NCI-H82 treated with DMSO at 0.1 percent for 48 hours (cell line): ENCODE results near the gene ALPP.
"Not testable (repeated sequence)": the region's sequence is repeated elsewhere in the genome, so short reads cannot be mapped to it uniquely, and the experiment has no call there.

Experiments used
- DNase-seq: peaks from one replicate; lab custom pipeline; 2025; ENCODE audit not compliant: unreplicated experiment; lab: John Stamatoyannopoulos, UW

Gene ALPP

DNA sequence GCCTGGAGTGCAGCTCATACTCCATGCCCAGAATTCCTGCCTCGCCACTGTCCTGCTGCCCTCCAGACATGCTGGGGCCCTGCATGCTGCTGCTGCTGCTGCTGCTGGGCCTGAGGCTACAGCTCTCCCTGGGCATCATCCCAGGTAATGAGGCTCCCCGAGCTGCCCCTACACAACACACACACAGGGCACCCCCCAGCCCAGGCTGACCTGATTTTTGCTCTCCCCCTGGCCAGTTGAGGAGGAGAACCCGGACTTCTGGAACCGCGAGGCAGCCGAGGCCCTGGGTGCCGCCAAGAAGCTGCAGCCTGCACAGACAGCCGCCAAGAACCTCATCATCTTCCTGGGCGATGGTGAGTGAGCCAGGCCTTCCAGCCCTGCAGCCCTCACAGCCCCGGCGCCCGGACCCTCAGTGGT is at the start of gene ALPP:
Gene ALPP, plus strand, starts transcription at position 17 of the 417 bp plus-strand sequence. Its CDS starts 52 bp downstream, at position 69.
- DNase-seq = not testable (repeated sequence)

DNA sequence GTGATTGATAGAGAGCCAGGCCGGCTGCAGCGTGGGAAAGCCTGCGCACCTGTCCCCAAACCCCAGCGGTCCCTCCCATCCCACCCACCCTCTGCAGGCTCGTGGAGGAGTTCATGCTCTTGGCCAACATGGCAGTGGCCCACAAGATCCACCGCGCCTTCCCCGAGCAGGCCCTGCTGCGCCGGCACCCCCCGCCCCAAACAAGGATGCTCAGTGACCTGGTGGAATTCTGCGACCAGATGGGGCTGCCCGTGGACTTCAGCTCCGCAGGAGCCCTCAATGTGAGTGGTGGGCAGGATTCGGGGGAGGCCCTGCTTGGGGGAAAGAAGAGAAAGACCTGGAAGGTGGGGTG is 48.9 kb upstream of the ALPP start:
- DNase-seq = no peak

DNA sequence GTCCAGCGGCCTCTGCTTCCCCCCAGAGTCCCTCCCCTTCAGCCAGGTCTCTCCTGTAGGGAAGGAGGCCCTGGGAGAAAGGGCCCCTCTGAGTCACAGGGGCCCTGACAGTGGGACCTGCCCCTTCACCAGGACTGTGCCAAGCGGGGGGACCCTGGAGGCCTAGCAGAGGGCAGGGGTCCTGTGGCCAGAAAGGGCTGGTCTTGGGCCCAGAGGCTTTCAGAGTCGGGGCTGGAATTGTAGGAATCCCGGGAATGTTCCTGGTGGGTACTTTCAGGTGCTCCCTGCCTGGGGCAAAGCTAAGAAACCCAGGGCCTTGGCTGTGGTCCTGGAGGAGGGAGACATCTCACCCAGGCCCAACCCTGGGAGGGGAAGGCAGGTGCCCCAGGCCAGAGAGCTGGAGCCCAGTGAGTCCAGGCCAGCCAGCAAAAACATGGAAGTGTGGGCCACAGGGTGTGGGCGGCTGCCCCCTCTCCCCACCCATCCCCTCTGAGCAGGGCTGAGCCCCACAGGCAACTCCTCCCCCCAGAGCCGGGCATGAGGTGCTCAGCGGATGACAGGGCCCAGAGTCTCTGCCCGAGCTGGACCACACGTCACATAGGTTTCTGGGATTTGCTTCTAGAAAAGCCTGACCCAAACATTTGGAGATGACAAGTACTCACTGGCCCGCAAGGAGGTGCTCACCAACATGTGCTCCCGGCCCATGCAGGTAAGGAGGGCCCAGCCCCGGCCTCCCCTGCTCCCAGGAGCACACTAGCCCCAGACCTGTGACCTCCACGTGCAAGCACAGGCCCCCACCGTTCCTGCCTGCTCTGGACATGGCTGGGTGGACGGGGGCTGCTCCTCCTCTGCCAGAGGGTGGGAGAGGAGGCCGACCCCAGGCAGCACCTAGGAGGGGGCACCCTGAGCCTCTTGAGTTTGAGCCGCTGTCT is 48.2 kb upstream of the ALPP start:
- DNase-seq = no peak

DNA sequence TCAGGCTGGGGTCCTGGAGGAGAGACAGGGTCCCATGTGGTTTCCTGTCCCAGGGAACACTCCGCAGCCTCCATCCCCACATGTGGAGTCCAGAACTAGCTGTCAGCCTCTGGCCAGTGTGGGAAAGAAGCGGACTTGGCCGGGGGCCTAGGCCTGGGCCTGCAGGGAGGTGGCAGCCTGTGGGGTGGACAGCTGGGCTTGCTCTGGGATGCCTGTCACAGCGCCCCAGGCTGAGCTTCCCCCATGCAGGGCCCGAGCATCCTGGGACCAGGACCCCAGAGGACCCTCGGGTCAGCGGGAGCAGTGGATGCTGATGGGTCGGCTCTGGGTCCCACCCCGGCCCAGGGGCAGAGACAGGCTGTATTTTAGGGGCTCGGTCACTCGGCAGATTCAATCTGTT is 47.5 kb upstream of the ALPP start:
- not testable (repeated sequence) for DNase-seq

DNA sequence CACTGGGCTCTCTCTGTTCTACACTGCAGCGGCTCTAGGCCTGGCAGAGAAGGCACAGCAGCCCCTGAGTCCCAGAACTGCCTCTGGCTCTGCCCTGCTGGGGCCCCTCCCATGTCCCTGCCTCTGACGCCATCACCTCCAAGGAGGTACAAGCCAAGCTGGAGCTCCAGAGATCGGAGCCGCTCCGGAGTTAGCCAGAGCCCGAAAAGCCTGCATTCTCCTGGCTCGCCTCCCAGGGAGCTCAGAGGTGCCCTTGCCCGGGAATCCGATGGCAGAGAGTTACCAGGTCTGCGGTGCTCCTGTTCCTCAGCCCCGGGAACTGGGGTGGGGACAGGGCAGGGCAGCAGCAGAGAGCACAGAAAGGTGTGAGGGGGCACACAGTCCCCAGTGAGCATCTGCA is 46.9 kb upstream of the ALPP start:
- DNase-seq = not testable (repeated sequence)

DNA sequence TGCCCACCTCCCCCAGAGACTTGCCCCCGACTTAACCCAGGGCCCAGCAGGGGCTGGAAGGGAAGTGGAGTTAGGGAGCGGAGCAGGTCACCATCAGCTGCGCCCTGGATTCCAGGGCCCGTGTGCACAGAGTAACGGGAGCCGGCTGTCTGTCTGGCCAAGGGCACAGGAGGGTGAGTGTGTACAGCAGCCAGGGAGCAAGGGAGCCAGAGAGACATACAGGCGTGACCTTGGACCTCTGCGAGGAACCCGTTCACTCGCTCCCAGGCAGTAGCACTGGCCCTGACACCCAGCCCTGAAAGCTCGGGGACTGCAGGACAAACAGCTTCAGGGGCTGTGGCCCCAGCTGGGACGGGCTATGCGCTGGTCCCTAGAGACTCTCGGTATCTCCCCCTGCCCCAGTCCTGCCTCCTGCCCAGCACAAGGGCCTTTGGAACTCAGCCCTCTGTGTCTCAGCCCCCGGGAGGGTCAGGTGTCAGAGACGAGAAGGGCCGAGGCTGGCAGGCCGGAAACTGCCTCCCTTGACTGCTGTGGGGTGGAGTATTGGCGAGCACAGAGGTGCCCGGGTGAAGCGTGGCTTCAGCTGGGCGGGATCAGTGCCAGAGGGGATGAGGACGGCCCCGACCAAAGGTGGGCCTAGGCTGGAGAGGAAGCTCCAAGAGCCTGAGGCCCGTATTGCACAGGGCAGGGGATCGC is 46.2 kb upstream of the ALPP start:
- DNase-seq = not testable (repeated sequence)

DNA sequence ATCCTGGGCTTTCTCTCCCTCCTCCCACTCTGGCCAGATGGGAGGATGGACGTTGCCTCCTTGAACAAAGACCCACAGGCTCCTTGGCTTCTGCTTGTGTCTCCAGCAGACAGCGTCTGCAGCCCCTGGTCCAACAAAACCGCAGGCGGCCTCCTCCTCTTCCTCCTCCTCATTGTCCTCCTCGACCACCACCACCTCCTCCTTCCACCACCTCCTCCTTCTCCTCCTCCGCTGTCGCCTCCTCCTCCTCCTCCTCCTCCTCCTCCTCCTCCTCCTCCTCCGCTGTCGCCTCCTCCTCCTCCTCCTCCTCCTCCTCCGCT is 45.7 kb upstream of the ALPP start:
- no peak for DNase-seq

DNA sequence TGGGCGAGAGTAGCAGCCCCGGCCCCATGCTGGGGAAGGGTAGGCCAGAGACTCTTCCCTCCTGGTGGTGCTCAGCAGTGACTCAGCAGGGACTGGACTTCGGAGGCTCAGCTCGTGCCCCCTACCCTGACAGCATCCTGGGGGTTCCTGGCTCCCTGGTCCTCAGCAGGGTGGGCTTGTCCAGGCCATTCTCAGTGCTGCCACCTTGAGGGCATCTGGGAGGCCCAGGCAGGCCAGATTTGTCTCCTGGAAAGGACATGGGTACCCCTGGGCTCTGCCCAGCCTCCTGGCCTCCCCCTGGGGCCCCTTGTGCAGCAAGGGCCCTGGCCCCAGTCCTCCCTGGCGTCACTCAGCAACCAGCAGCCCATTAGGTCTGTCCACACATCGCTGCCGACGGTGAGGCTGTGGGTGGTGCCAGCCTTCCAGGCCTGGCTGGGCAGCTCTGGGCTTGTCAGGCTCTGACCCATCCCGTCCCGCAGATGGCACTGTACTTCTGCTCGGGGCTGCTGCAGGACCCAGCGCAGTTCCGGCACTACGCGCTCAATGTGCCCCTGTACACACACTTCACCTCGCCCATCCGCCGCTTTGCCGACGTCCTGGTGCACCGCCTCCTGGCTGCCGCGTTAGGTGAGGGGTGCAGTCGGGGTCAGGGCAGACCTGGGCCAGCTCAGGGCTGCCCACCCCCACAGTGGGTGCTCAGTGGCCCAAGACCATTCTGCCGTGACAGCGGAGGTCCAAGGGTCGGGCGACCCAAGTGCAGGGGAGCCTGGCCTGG is 45.0 kb upstream of the ALPP start:
- DNase-seq = no peak

DNA sequence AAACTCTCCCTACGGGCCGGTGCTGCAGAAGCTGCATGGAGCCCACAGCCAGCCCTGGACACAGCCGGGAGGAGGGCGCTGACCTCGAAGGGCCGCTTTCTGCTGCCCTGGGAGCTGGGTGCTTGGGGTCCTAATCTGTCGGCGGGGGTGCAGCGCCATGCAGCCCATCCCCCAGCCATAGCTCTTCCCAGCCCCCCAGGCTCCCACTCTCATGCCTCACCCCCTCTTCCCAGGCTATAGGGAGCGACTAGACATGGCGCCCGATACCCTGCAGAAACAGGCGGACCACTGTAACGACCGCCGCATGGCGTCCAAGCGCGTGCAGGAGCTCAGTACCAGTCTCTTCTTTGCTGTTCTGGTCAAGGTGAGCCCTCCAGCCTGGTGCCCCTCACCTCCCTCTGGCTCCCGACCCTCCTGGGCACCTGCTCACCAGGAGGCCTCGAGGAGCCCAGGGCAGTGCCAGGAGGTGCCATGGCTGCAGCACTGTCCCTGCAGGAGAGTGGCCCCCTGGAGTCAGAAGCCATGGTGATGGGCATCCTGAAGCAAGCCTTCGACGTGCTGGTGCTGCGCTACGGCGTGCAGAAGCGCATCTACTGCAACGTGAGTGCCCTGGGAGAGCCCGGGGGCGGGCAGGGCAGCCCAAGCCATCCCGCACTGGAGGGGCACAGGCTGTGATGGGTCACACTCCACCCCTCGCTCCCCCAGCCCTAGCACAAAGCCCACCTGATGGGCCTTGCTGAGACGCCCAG is 44.2 kb upstream of the ALPP start:
- DNase-seq = not testable (repeated sequence)

DNA sequence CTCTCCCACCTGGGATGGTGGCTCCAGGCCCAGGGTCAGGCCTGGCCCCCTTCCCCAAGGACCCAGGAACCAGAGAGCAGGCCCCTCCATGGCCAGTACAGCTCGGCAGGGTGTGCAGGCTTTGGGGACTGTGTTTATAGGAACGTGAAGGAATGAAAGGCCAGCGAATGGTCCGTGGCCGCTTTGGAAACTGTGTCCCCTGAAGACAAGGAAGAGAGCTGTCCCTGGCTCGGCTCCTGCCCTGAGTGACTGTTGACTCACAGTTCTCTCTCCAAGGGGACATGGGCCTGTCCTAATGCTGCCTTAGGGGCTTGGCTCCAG is 43.7 kb upstream of the ALPP start:
- not testable (repeated sequence) for DNase-seq

DNA sequence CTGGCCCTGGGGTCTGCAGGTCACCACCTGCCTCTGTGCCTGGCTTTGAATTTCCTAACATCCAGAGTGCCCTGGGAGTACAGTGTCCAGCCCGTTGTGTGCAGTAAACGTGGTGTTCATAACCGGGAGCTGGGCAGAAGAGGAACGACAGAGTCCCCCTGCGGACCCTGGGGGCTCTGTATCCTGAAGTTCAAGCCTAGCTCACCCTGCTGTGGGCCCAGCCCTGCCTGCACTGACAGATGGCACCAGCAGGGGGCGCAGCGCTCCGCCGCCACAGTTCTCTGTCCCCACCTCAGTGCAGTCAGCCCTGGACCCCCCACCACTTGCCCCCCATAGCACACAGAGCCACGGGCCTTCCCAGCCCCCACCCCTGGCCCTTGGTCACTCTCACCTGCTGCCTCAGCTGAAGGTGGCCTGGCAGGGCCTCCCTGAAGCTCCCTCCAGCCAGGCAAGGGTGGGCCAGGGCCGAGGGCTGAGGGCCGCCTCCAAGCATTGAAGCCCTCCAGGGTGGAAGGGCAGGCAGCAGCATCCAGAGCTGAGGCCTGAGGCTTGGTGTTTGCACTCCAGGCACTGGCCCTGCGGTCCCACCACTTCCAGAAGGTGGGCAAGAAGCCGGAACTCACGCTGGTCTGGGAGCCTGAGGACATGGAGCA is 43.2 kb upstream of the ALPP start:
- DNase-seq = not testable (repeated sequence)

DNA sequence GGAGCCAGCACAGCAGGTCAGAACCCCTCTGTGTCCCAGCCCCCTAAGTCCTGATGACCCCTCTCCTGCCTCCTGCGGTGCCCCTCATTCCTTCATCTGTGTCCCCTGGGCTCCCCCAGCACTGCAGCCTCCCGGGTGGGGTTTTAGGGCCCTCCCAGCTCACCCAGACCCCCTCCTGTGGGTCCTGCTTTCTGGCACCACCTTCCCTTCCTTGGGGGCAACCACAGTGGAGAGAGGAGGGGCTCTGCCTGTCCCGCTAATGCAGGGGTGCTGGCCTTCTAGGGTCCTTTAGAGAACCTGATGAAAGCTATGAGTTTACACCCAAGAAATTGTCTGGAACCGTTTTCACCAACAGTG is 42.7 kb upstream of the ALPP start:
- no peak for DNase-seq

DNA sequence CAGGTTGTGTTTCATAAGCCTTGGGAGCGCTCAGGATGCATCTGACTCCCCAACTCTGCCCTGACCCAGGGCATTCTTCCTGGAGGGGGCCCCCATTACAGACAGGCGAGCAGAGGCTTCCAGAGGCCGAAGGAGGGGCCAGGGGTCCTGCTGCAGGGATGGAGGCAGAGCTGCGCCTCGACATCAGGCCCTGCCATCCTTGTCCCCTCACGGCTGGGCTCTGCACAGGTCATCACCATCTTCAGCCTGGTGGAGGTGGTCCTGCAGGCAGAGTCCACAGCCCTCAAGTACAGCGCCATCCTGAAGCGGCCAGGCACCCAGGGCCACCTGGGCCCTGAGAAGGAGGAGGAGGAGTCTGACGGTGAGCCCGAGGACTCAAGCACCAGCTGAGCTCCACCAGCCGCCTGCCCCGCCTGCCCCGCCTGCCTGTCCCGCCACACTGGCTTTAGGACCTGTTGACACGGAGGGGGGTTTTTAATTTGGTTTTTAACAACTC is 42.3 kb upstream of the ALPP start:
- DNase-seq = no peak

DNA sequence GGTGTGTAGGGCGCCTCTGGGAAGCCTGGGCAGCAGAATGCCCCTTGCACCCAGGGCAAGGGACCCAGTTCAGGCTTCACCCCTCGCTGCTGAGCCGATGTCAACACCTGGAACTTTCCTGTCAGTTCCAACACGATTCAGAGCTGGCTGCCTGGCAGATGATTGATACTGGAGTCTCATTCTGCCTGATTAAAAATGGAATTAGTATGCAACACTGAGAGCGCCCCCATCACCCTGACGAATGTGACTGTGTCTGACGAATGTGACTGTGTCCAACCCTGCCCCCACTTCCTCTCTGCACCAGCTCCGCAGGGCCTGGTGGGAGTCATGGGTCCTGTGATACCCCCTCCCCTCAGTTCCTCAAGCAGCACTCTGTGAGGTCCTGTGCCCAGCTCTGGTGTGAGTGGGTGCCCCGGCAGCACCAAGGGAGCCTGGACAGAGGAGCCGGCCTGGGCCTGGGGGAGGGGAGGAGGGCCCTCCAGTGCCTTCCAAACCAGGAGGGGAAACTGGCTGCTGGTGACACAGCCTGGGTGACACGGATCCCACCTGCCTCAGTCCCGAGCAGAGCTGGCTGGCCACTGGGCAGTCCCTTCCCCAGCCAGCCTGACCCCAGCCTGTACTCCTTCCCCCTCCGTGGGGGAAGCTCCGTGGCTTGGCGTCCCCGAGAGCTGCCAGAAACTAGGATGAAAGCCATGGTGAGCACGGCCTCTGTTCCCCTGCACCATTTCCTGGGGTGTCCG is 41.4 kb upstream of the ALPP start:
- DNase-seq = no peak

DNA sequence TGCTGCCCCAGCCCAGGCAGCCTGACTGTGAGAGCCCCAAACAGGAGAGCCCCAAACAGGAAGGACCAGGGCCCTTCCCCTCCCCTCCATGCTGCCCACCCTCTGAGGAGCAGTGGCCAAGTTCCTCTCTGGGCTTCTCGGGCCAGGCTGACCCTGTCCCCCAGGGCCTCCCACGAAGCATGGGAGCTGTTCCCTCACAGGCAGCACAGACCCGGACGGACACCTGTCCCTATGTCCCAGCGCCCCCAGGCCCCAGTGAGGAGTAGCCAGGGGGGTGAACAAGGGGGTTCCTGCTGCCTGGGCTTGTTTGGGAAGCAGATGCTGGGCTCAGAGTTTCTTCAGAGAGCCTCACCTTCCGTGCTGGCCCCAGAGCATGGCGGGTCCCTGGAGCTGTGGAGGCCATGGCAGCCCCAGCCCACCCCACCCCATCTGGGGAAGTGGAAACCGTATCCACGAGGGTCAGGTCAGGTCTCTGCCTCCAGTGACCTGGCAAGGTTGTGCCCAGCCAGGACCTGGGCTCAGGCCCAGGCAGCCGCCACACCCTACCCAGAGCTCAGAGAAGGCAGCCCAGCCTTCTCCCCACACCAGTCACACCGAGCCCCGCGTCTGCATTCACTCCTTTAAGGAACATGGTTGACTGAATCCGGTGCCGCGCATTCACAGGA is 40.3 kb upstream of the ALPP start:
- not testable (repeated sequence) for DNase-seq

DNA sequence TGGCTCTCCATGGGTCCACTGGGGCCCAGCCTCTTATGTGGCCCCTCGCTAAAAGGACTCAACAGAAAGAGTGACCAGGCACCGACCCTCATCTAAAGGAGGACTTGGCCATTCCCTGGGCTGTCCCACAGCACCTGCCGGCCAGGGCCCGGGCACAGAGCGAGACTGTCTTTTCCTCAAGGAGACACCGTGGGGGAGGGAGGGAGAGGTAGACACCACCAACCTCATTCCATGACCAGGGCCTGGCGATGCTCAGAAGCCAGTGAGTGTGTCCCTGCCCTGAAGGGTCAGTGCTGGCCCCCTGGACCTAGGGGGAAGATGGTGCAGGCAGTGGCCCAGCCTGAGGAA is 39.8 kb upstream of the ALPP start:
- no peak for DNase-seq

DNA sequence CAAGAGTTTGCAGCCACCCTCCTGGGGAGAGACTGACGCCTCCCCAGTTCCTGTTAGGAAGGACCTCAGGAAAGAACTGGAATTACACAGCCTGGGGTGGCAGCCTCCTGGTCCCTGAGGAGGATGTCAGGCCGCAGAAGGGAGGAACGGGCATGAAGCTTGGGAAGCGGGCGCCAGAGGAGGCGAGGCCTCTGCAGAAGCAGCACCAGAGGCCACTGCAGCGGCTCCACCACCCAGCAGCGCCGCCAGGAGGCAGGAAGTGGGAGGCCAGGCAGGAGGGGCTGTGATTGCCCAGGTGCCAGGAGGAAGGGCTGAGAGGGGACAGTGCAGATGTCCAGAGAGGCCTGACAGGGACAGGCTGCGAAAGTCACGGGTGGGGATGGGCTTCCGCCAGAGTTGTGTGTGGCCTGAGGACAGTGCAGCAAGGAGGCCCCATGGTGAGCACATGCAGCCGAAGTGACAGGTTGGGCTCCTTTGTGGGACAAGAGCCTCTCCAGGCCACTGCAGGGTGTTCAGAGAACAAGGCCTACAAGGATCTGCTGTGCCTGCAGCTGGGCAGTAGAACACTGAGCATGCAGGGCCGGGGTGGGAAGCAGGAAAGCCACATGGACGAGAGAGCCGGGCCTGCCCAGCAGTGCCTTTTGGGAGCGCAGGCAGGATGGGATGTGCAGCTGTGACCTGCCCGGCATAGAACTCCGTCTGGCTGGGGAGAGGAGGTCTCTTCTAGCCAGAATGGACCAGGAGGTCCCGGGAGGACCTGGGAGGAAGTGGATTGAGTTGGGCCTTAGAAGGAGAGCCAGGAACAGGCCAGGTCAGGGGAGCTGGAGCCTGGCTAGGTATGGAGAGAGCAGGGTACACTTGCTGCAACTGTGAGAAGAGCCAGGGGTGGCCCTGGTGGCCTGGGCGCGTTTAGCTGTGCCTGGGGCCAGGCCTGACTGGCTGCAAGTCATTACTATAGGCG is 39.1 kb upstream of the ALPP start:
- DNase-seq = no peak
